Measurements from ENCODE around the gene MEIS2.

MEIS2 gene

GRCh38 chr15:36886191-36886590, 214.2 kb downstream of the MEIS2 start:
- no peak for DNase-seq

- no peak for DNase-seq
Observed at GRCh38 chr15:36885771-36886170, 214.6 kb downstream of the MEIS2 start.

- DNase-seq, result no peak
Observed at GRCh38 chr15:36884936-36885635, 215.3 kb downstream of the MEIS2 start.

- no peak for DNase-seq
Observed at GRCh38 chr15:36884518-36884875, 215.9 kb downstream of the MEIS2 start.

- peak; percentile 86 for DNase-seq
Observed at GRCh38 chr15:36883713-36884517, 216.4 kb downstream of the MEIS2 start.

- DNase-seq, result no peak
Observed at GRCh38 chr15:36882487-36883131, 217.7 kb downstream of the MEIS2 start.

GRCh38 chr15:36882056-36882455, 218.3 kb downstream of the MEIS2 start:
- no peak for DNase-seq

GRCh38 chr15:36881516-36881915, 218.8 kb downstream of the MEIS2 start:
- DNase-seq, result no peak

- DNase-seq, result no peak
Observed at GRCh38 chr15:36880913-36881460, 219.4 kb downstream of the MEIS2 start.

GRCh38 chr15:36880224-36880912, 220.0 kb downstream of the MEIS2 start:
- DNase-seq, result no peak

GRCh38 chr15:36879568-36880222, 220.7 kb downstream of the MEIS2 start:
- DNase-seq, result no peak

- no peak for DNase-seq
Observed at GRCh38 chr15:36878684-36879262, 221.6 kb downstream of the MEIS2 start.

- no peak for DNase-seq
Observed at GRCh38 chr15:36877796-36878683, 222.3 kb downstream of the MEIS2 start.

- DNase-seq, result no peak
Observed at GRCh38 chr15:36877294-36877693, 223.1 kb downstream of the MEIS2 start.

GRCh38 chr15:36875740-36876334, 224.5 kb downstream of the MEIS2 start:
- DNase-seq, result no peak

- DNase-seq, result no peak
Observed at GRCh38 chr15:36874930-36875329, 225.4 kb downstream of the MEIS2 start.

- no peak for DNase-seq
Observed at GRCh38 chr15:36867436-36867835, 232.9 kb downstream of the MEIS2 start.

GRCh38 chr15:36866896-36867295, 233.5 kb downstream of the MEIS2 start:
- DNase-seq, result no peak

- no peak for DNase-seq
Observed at GRCh38 chr15:36863570-36863969, 236.8 kb downstream of the MEIS2 start.

GRCh38 chr15:36860792-36861191, 239.6 kb downstream of the MEIS2 start:
- no peak for DNase-seq

- DNase-seq, result no peak
Observed at GRCh38 chr15:36858423-36858822, 241.9 kb downstream of the MEIS2 start.

All from fibroblast of skin of right quadriceps (primary cell).